IPS DF 19.7 (cell line): ENCODE measurements around the gene ST3GAL3.

ENCODE experiments used
- DNase-seq: peaks from one replicate; pipeline ENCODE4 v3.0.0-alpha.2; 2013; ENCODE audit warnings: low read depth, low spot score

The ST3GAL3 gene

GRCh38 chr1:43938892-43939587, 231.7 kb downstream of the ST3GAL3 start:
- no peak for DNase-seq

- DNase-seq: no peak
Observed at GRCh38 chr1:43942411-43942810, 235.1 kb downstream of the ST3GAL3 start.

GRCh38 chr1:43944860-43945259, 237.5 kb downstream of the ST3GAL3 start:
- DNase-seq: no peak

GRCh38 chr1:43945674-43946235, 238.4 kb downstream of the ST3GAL3 start:
- no peak for DNase-seq

GRCh38 chr1:43946236-43947060, 239.1 kb downstream of the ST3GAL3 start, which contains the start of gene IPO13:
IPO13 (plus strand) TSS chr1:43946950; CDS start chr1:43947601, 651 bp downstream.
- DNase-seq: peak; percentile 90

- no peak for DNase-seq
Observed at GRCh38 chr1:43947061-43947873, 239.9 kb downstream of the ST3GAL3 start.

GRCh38 chr1:43947874-43948437, 240.6 kb downstream of the ST3GAL3 start:
- DNase-seq: no peak

- DNase-seq: no peak
Observed at GRCh38 chr1:43949678-43950077, 242.3 kb downstream of the ST3GAL3 start.

- no peak for DNase-seq
Observed at GRCh38 chr1:43951021-43951985, 244.0 kb downstream of the ST3GAL3 start.

- no peak for DNase-seq
Observed at GRCh38 chr1:43952731-43953346, 245.5 kb downstream of the ST3GAL3 start.

- no peak for DNase-seq
Observed at GRCh38 chr1:43953361-43953760, 246.0 kb downstream of the ST3GAL3 start.

GRCh38 chr1:43954036-43954435, 246.7 kb downstream of the ST3GAL3 start:
- no peak for DNase-seq

GRCh38 chr1:43956234-43956633, 248.9 kb downstream of the ST3GAL3 start:
- no peak for DNase-seq

GRCh38 chr1:43957407-43958040, 250.2 kb downstream of the ST3GAL3 start:
- no peak for DNase-seq

- DNase-seq: no peak
Observed at GRCh38 chr1:43958351-43959255, 251.3 kb downstream of the ST3GAL3 start.

GRCh38 chr1:43960798-43961197, 253.5 kb downstream of the ST3GAL3 start:
- DNase-seq: no peak

GRCh38 chr1:43961692-43962091, 254.4 kb downstream of the ST3GAL3 start:
- DNase-seq: no peak

- DNase-seq: no peak
Observed at GRCh38 chr1:43962324-43962723, 255.0 kb downstream of the ST3GAL3 start.
